Measurements from ENCODE around the gene MAGEC1. TPM values are rescaled to one million over a fixed set of nuclear protein-coding genes. Genes with fewer than 3 reads are reported as not detected.
"Not testable (repeated sequence)": the region's sequence is repeated elsewhere in the genome, so short reads cannot be mapped to it uniquely, and the experiment has no call there.

Gene MAGEC1
- total RNA-seq, result not detected

- H3K4me1 Mint-ChIP-seq, result no peaks in the 10 kb centered on the region
- no peak for ATAC-seq (replicated peaks)
- H3K4me3 Mint-ChIP-seq, result no peak within 1 kb of the TSS
- no peak within 1 kb of the TSS for H3K27ac Mint-ChIP-seq
- H3K27me3 Mint-ChIP-seq, result no peaks in the 10 kb centered on the region
- peaks cover 5% of the 10 kb centered on the region for H3K9me3 Mint-ChIP-seq
- no peaks in the 10 kb centered on the region for H3K36me3 Mint-ChIP-seq (ENCODE audit: low read depth)
Observed at GRCh38 chrX:141903400-141904155, at the start of gene MAGEC1. TSS of gene MAGEC1 (plus strand) at chrX:141903894. CDS start at chrX:141905073, 1,179 bp downstream.

GRCh38 chrX:141857479-141857878 is 46.2 kb upstream of the MAGEC1 start:
- H3K9me3 Mint-ChIP-seq, result peaks cover 4% of the 10 kb centered on the region
- no peak overlapping the region for H3K4me3 Mint-ChIP-seq
- no peak for ATAC-seq (replicated peaks)
- H3K4me1 Mint-ChIP-seq, result no peaks in the 10 kb centered on the region
- no peaks in the 10 kb centered on the region for H3K36me3 Mint-ChIP-seq (ENCODE audit: low read depth)
- H3K27me3 Mint-ChIP-seq, result no peaks in the 10 kb centered on the region
- no peak overlapping the region for H3K27ac Mint-ChIP-seq

GRCh38 chrX:141879616-141880015 is 24.1 kb upstream of the MAGEC1 start:
- no peak for ATAC-seq (replicated peaks)
- H3K36me3 Mint-ChIP-seq (ENCODE audit: low read depth), result no peaks in the 10 kb centered on the region
- no peaks in the 10 kb centered on the region for H3K27me3 Mint-ChIP-seq
- H3K9me3 Mint-ChIP-seq, result no peaks in the 10 kb centered on the region
- no peak overlapping the region for H3K27ac Mint-ChIP-seq
- H3K4me1 Mint-ChIP-seq, result no peaks in the 10 kb centered on the region
- H3K4me3 Mint-ChIP-seq, result no peak overlapping the region

GRCh38 chrX:141888811-141889210 is 14.9 kb upstream of the MAGEC1 start:
- H3K36me3 Mint-ChIP-seq (ENCODE audit: low read depth); H3K4me3 Mint-ChIP-seq; H3K27ac Mint-ChIP-seq; H3K4me1 Mint-ChIP-seq; H3K9me3 Mint-ChIP-seq; ATAC-seq (replicated peaks); H3K27me3 Mint-ChIP-seq: not testable (repeated sequence)

- Mint-ChIP-seq H3K27me3 (no peaks in the 10 kb centered on the region), H3K9me3 (no peaks in the 10 kb centered on the region), H3K27ac (no peak overlapping the region), H3K36me3 (ENCODE audit: low read depth) (no peaks in the 10 kb centered on the region), H3K4me3 (no peak overlapping the region), H3K4me1 (no peaks in the 10 kb centered on the region)
- ATAC-seq (replicated peaks), result no peak
Observed at GRCh38 chrX:141894733-141895132, 9.0 kb upstream of the MAGEC1 start.

GRCh38 chrX:141897690-141898089 is 6.0 kb upstream of the MAGEC1 start:
- no peaks in the 10 kb centered on the region for H3K36me3 Mint-ChIP-seq (ENCODE audit: low read depth)
- H3K27me3 Mint-ChIP-seq, result no peaks in the 10 kb centered on the region
- H3K4me3 Mint-ChIP-seq, result no peak overlapping the region
- H3K27ac Mint-ChIP-seq, result no peak overlapping the region
- no peaks in the 10 kb centered on the region for H3K4me1 Mint-ChIP-seq
- no peaks in the 10 kb centered on the region for H3K9me3 Mint-ChIP-seq
- no peak for ATAC-seq (replicated peaks)

- ATAC-seq (replicated peaks), result no peak
- no peak overlapping the region for H3K4me3 Mint-ChIP-seq
Observed at GRCh38 chrX:141902366-141902765, 1.3 kb upstream of the MAGEC1 start.

GRCh38 chrX:141904262-141904661 is 568 bp downstream of the MAGEC1 start:
- no peak overlapping the region for H3K4me3 Mint-ChIP-seq
- peaks cover 5% of the 10 kb centered on the region for H3K9me3 Mint-ChIP-seq
- H3K27me3 Mint-ChIP-seq, result no peaks in the 10 kb centered on the region
- no peaks in the 10 kb centered on the region for H3K4me1 Mint-ChIP-seq
- H3K27ac Mint-ChIP-seq, result no peak overlapping the region
- no peaks in the 10 kb centered on the region for H3K36me3 Mint-ChIP-seq (ENCODE audit: low read depth)
- ATAC-seq (replicated peaks), result no peak

More at GRCh38 chrX:141902366-141902765, 1.3 kb upstream of the MAGEC1 start:
- Mint-ChIP-seq H3K36me3 (ENCODE audit: low read depth) (no peaks in the 10 kb centered on the region), H3K4me1 (no peaks in the 10 kb centered on the region), H3K27ac (no peak overlapping the region), H3K9me3 (peaks cover under 1% of the 10 kb centered on the region), H3K27me3 (no peaks in the 10 kb centered on the region)

GRCh38 chrX:141917801-141918200 is 14.1 kb downstream of the MAGEC1 start:
- H3K4me1 Mint-ChIP-seq, result no peaks in the 10 kb centered on the region
- no peak overlapping the region for H3K27ac Mint-ChIP-seq

GRCh38 chrX:141924293-141924692 is 20.6 kb downstream of the MAGEC1 start:
- Mint-ChIP-seq H3K27me3 (no peaks in the 10 kb centered on the region), H3K9me3 (peaks cover 4% of the 10 kb centered on the region), H3K36me3 (ENCODE audit: low read depth) (no peaks in the 10 kb centered on the region), H3K4me1 (no peaks in the 10 kb centered on the region), H3K4me3 (no peak overlapping the region), H3K27ac (no peak overlapping the region)
- ATAC-seq (replicated peaks), result no peak

More at GRCh38 chrX:141917801-141918200, 14.1 kb downstream of the MAGEC1 start:
- Mint-ChIP-seq H3K9me3 (no peaks in the 10 kb centered on the region), H3K27me3 (no peaks in the 10 kb centered on the region), H3K4me3 (no peak overlapping the region), H3K36me3 (ENCODE audit: low read depth) (no peaks in the 10 kb centered on the region)
- ATAC-seq (replicated peaks), result no peak

- no peak for ATAC-seq (replicated peaks)
Observed at GRCh38 chrX:141928432-141928831, 24.7 kb downstream of the MAGEC1 start.

GRCh38 chrX:141934059-141934641 is 30.5 kb downstream of the MAGEC1 start:
- no peaks in the 10 kb centered on the region for H3K36me3 Mint-ChIP-seq (ENCODE audit: low read depth)
- H3K27ac Mint-ChIP-seq, result no peak overlapping the region
- H3K4me3 Mint-ChIP-seq, result no peak overlapping the region
- H3K4me1 Mint-ChIP-seq, result no peaks in the 10 kb centered on the region
- ATAC-seq (replicated peaks), result no peak
- H3K27me3 Mint-ChIP-seq, result no peaks in the 10 kb centered on the region
- H3K9me3 Mint-ChIP-seq, result no peaks in the 10 kb centered on the region

More at GRCh38 chrX:141928432-141928831, 24.7 kb downstream of the MAGEC1 start:
- H3K36me3 Mint-ChIP-seq (ENCODE audit: low read depth), result no peaks in the 10 kb centered on the region
- peaks cover 1% of the 10 kb centered on the region for H3K9me3 Mint-ChIP-seq
- no peak overlapping the region for H3K27ac Mint-ChIP-seq
- no peaks in the 10 kb centered on the region for H3K27me3 Mint-ChIP-seq
- H3K4me1 Mint-ChIP-seq, result no peaks in the 10 kb centered on the region
- no peak overlapping the region for H3K4me3 Mint-ChIP-seq

GRCh38 chrX:141935645-141936044 is 32.0 kb downstream of the MAGEC1 start:
- Mint-ChIP-seq H3K9me3 (no peaks in the 10 kb centered on the region), H3K27me3 (no peaks in the 10 kb centered on the region), H3K4me1 (no peaks in the 10 kb centered on the region), H3K4me3 (no peak overlapping the region), H3K27ac (no peak overlapping the region), H3K36me3 (ENCODE audit: low read depth) (no peaks in the 10 kb centered on the region)
- no peak for ATAC-seq (replicated peaks)

GRCh38 chrX:141936080-141936479 is 32.4 kb downstream of the MAGEC1 start:
- no peak for ATAC-seq (replicated peaks)
- no peak overlapping the region for H3K27ac Mint-ChIP-seq
- H3K4me3 Mint-ChIP-seq, result no peak overlapping the region
- no peaks in the 10 kb centered on the region for H3K27me3 Mint-ChIP-seq
- H3K4me1 Mint-ChIP-seq, result no peaks in the 10 kb centered on the region
- H3K36me3 Mint-ChIP-seq (ENCODE audit: low read depth), result no peaks in the 10 kb centered on the region
- no peaks in the 10 kb centered on the region for H3K9me3 Mint-ChIP-seq

- H3K4me3 Mint-ChIP-seq, result no peak overlapping the region
- ATAC-seq (replicated peaks), result no peak
- no peaks in the 10 kb centered on the region for H3K36me3 Mint-ChIP-seq (ENCODE audit: low read depth)
- no peaks in the 10 kb centered on the region for H3K27me3 Mint-ChIP-seq
- no peak overlapping the region for H3K27ac Mint-ChIP-seq
- H3K9me3 Mint-ChIP-seq, result no peaks in the 10 kb centered on the region
- H3K4me1 Mint-ChIP-seq, result no peaks in the 10 kb centered on the region
Observed at GRCh38 chrX:141941234-141941633, 37.5 kb downstream of the MAGEC1 start.

All from activated T-helper 17 cell treated with anti-CD3 and anti-CD28 coated beads, Interleukin-2, amount 50 U/mL, for 72 hours (primary cell).